Gastroesophageal sphincter (tissue), 3 donors: ENCODE results near the gene SCD5.

Experiments
- EP300 ChIP-seq: sonication (generic); formaldehyde crosslinking; IDR thresholded peaks from one replicate; pipeline ENCODE4 v1.6.1; 2017; ENCODE audit warnings: antibody characterized with exemption, mild to moderate bottlenecking
- POLR2A ChIP-seq, 2 donors: fragments of 450-650 bp; IDR thresholded peaks; one replicate each; pipeline ENCODE4 v1.6.1; 2017; ENCODE audit warnings: antibody characterized with exemption in 2 of 2, mild to moderate bottlenecking in 2 of 2, moderate library complexity in 1 of 2
- POLR2AphosphoS5 ChIP-seq: sonication (generic); formaldehyde crosslinking; IDR thresholded peaks from one replicate; pipeline ENCODE4 v1.6.1; 2017; ENCODE audit warnings: antibody characterized with exemption
- TF ChIP-seq, protein P1 (sequence below), 4 experiments: fragments of 200-600 bp in 2 of 4; fragments of 450-650 bp in 2 of 4; sonication (generic) in 1 of 4; IDR thresholded peaks; one replicate each; pipeline ENCODE4 v1.5.1; 2017 to 2019; ENCODE audit warnings: antibody characterized with exemption in 4 of 4, mild to moderate bottlenecking in 2 of 4, moderate library complexity in 2 of 4

DNA sequence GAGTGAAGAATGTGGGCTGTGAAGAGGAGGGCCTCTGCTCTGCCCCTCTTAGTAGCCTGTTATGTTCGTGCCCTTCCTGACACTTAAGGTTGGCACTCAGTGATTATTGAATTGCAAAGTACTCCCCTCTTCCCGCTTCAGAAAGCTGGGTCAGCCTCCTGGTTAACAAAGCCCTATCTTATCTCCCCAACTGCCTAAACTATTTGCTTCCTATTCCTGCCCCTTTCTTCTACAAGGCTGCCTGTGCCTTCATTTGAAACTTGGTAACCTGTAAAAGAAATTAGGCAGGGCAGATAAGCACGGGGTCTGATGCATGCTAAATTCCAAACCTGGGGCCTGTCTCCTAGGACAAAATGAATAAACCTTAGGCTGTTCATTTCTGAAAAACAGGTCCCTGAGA is 213.7 kb downstream of the SCD5 start:
- no peak for TF ChIP-seq POLR2A (IDR thresholded peaks at IDR 0.05)
- TF ChIP-seq, protein P1, sequence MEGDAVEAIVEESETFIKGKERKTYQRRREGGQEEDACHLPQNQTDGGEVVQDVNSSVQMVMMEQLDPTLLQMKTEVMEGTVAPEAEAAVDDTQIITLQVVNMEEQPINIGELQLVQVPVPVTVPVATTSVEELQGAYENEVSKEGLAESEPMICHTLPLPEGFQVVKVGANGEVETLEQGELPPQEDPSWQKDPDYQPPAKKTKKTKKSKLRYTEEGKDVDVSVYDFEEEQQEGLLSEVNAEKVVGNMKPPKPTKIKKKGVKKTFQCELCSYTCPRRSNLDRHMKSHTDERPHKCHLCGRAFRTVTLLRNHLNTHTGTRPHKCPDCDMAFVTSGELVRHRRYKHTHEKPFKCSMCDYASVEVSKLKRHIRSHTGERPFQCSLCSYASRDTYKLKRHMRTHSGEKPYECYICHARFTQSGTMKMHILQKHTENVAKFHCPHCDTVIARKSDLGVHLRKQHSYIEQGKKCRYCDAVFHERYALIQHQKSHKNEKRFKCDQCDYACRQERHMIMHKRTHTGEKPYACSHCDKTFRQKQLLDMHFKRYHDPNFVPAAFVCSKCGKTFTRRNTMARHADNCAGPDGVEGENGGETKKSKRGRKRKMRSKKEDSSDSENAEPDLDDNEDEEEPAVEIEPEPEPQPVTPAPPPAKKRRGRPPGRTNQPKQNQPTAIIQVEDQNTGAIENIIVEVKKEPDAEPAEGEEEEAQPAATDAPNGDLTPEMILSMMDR (IDR thresholded peaks at IDR 0.05) = no peak
- no peak for TF ChIP-seq POLR2AphosphoS5
- no peak for TF ChIP-seq EP300
